Mesendoderm (in vitro differentiated cells): ENCODE measurements around the gene TULP1.

ENCODE experiments used
- DNase-seq: peaks from one replicate; pipeline ENCODE4 v3.0.0; 2013
- H2AK5ac ChIP-seq: 2 replicates; pipeline ENCODE4 v1.6.1; 2013; ENCODE audit warnings: low read length, inconsistent platforms
- H2BK120ac ChIP-seq: 2 replicates; pipeline ENCODE4 v1.6.1; 2013; ENCODE audit warnings: low read depth, mild to moderate bottlenecking, low read length, moderate library complexity, mixed read lengths
- H2BK15ac ChIP-seq: replicated peaks from 2 replicates; pipeline ENCODE4 v1.6.1; 2013; ENCODE audit warnings: low read depth, mild to moderate bottlenecking, moderate library complexity
- H2BK5ac ChIP-seq: 2 replicates; pipeline ENCODE4 v1.6.1; 2013; ENCODE audit warnings: low read length, inconsistent platforms
- H3K18ac ChIP-seq: 2 replicates; pipeline ENCODE4 v1.6.1; 2013; ENCODE audit warnings: mild to moderate bottlenecking, low read length, mixed read lengths
- H3K23ac ChIP-seq: one replicate; pipeline ENCODE4 v1.6.1; 2013; ENCODE audit warnings: low read length
- H3K27ac ChIP-seq: 2 replicates; pipeline ENCODE4 v1.5.1; 2013; ENCODE audit warnings: low read depth, mild to moderate bottlenecking, inconsistent platforms, low read length, moderate library complexity
- H3K27me3 ChIP-seq: 2 replicates; pipeline ENCODE4 v1.6.1; 2013; ENCODE audit warnings: low read length, control low read depth, mild to moderate bottlenecking, inconsistent platforms; ENCODE audit not compliant: insufficient read depth, poor library complexity
- H3K36me3 ChIP-seq: 2 replicates; pipeline ENCODE4 v1.6.1; 2013; ENCODE audit warnings: low read length, inconsistent platforms; ENCODE audit not compliant: control insufficient read depth, insufficient read depth
- H3K4ac ChIP-seq: one replicate; pipeline ENCODE4 v1.6.1; 2013; ENCODE audit warnings: low read depth, mild to moderate bottlenecking, low read length, moderate library complexity
- H3K4me1 ChIP-seq: 2 replicates; pipeline ENCODE4 v1.6.1; 2013; ENCODE audit warnings: low read depth, low read length, inconsistent platforms; ENCODE audit not compliant: control insufficient read depth
- H3K4me2 ChIP-seq: 2 replicates; pipeline ENCODE4 v1.6.1; 2013; ENCODE audit warnings: low read length
- H3K4me3 ChIP-seq: 2 replicates; pipeline ENCODE4 v1.5.1; 2013; ENCODE audit warnings: mild to moderate bottlenecking, low read length
- H3K56ac ChIP-seq: one replicate; pipeline ENCODE4 v1.6.1; 2013; ENCODE audit warnings: low read length
- H3K79me1 ChIP-seq: 2 replicates; pipeline ENCODE4 v1.6.1; 2013; ENCODE audit warnings: low read length, inconsistent platforms
- H3K79me2 ChIP-seq: 2 replicates; pipeline ENCODE4 v1.6.1; 2013; ENCODE audit warnings: mild to moderate bottlenecking, low read length; ENCODE audit not compliant: control insufficient read depth, insufficient read depth
- H3K9ac ChIP-seq: 2 replicates; pipeline ENCODE4 v1.6.1; 2013; ENCODE audit warnings: low read length, inconsistent platforms
- H4K5ac ChIP-seq: one replicate; pipeline ENCODE4 v1.6.1; 2013; ENCODE audit warnings: low read length
- H4K8ac ChIP-seq: one replicate; pipeline ENCODE4 v1.6.1; 2013; ENCODE audit warnings: low read depth, mild to moderate bottlenecking, control low read depth, low read length, moderate library complexity
- WGBS: extraction: QIAGEN DNeasy Blood & Tissue Kit; methylation state at CpG from one replicate; pipeline ENCODE4 v1.1.7; 2013; ENCODE audit warnings: low lambda C conversion rate, missing lambda C conversion rate; ENCODE audit not compliant: insufficient coverage; ENCODE audit errors: extremely low coverage; 5-methylcytosine and 5-hydroxymethylcytosine counted together

Gene TULP1

GRCh38 chr6:35469751-35470662 lies 42.7 kb downstream of the TULP1 start:
- Histone ChIP-seq H2AK5ac (no peak overlapping the region), H3K36me3 (peaks cover 22% of the 10 kb centered on the region), H3K56ac (peak overlapping the region; percentile 95), H3K27me3 (no peaks in the 10 kb centered on the region), H2BK5ac (no peak overlapping the region), H4K8ac (no peak overlapping the region), H3K4me1 (peaks cover 3% of the 10 kb centered on the region), H3K23ac (no peak overlapping the region), H3K4ac (no peak overlapping the region), H3K4me3 (peak overlapping the region; percentile 50), H3K9ac (peak overlapping the region; percentile 92), H4K5ac (no peak overlapping the region), H3K18ac (no peak overlapping the region), H3K27ac (peak overlapping the region; percentile 89), H3K4me2 (peak overlapping the region; percentile 62), H2BK120ac (no peak overlapping the region), H3K79me2 (peaks cover 29% of the 10 kb centered on the region), H3K79me1 (peaks cover 5% of the 10 kb centered on the region), H2BK15ac (no peak overlapping the region)
- no CpG with 5 or more reads among the region's 18 CpGs for WGBS
- DNase-seq: peak; percentile 45

- H3K4ac ChIP-seq: peak overlapping the region; percentile 48
- no peak overlapping the region for H2BK15ac ChIP-seq
- H4K5ac ChIP-seq: no peak overlapping the region
- no peak overlapping the region for H2BK120ac ChIP-seq
- peak overlapping the region; percentile 43 for H3K18ac ChIP-seq
- peak overlapping the region; percentile 89 for H3K27ac ChIP-seq
- DNase-seq: no peak
- H2BK5ac ChIP-seq: peak overlapping the region; percentile 8
- no peak overlapping the region for H4K8ac ChIP-seq
- peaks cover 29% of the 10 kb centered on the region for H3K79me2 ChIP-seq
- H3K36me3 ChIP-seq: peaks cover 21% of the 10 kb centered on the region
- H3K9ac ChIP-seq: peak overlapping the region; percentile 92
- peaks cover 3% of the 10 kb centered on the region for H3K4me1 ChIP-seq
- no CpG with 5 or more reads among the region's 37 CpGs for WGBS
- peak overlapping the region; percentile 92 for H3K23ac ChIP-seq
- H3K4me2 ChIP-seq: peak overlapping the region; percentile 62
- H2AK5ac ChIP-seq: peak overlapping the region; percentile 12
- H3K79me1 ChIP-seq: peaks cover 5% of the 10 kb centered on the region
- no peaks in the 10 kb centered on the region for H3K27me3 ChIP-seq
- peak overlapping the region; percentile 50 for H3K4me3 ChIP-seq
- peak overlapping the region; percentile 95 for H3K56ac ChIP-seq
Observed at GRCh38 chr6:35468980-35469750, 43.5 kb downstream of the TULP1 start.

GRCh38 chr6:35468181-35468979 lies 44.3 kb downstream of the TULP1 start, which contains the start of gene RPL10A:
Gene RPL10A (plus strand): TSS chr6:35468401. CDS start chr6:35468435, 34 bp downstream.
- Histone ChIP-seq H4K8ac (no peak within 1 kb of the TSS), H3K4me2 (peak within 1 kb of the TSS; percentile 71), H2BK5ac (peak within 1 kb of the TSS; percentile 8), H3K36me3 (peaks cover 21% of the 10 kb centered on the region), H3K27ac (peak within 1 kb of the TSS; percentile 89), H3K4me3 (peak within 1 kb of the TSS; percentile 50), H3K18ac (peak within 1 kb of the TSS; percentile 43), H3K79me1 (peaks cover 5% of the 10 kb centered on the region), H3K4me1 (peaks cover 3% of the 10 kb centered on the region), H2BK120ac (no peak within 1 kb of the TSS), H2BK15ac (no peak within 1 kb of the TSS), H3K56ac (peak within 1 kb of the TSS; percentile 95), H3K23ac (peak within 1 kb of the TSS; percentile 92), H3K9ac (peak within 1 kb of the TSS; percentile 92), H3K79me2 (peaks cover 29% of the 10 kb centered on the region), H3K27me3 (no peaks in the 10 kb centered on the region), H4K5ac (no peak within 1 kb of the TSS), H3K4ac (peak within 1 kb of the TSS; percentile 48), H2AK5ac (peak within 1 kb of the TSS; percentile 12)
- DNase-seq: peak; percentile 98
- no CpG with 5 or more reads among the region's 86 CpGs for WGBS

GRCh38 chr6:35465646-35466045 lies 47.0 kb downstream of the TULP1 start:
- no peak overlapping the region for H2BK5ac ChIP-seq
- no peak overlapping the region for H2AK5ac ChIP-seq
- H3K79me1 ChIP-seq: peaks cover 2% of the 10 kb centered on the region
- H3K4me1 ChIP-seq: peaks cover 2% of the 10 kb centered on the region
- no peak overlapping the region for H3K27ac ChIP-seq
- H2BK15ac ChIP-seq: no peak overlapping the region
- DNase-seq: no peak
- H3K9ac ChIP-seq: no peak overlapping the region
- H4K8ac ChIP-seq: no peak overlapping the region
- H3K56ac ChIP-seq: no peak overlapping the region
- no peak overlapping the region for H3K4ac ChIP-seq
- H3K36me3 ChIP-seq: peaks cover 13% of the 10 kb centered on the region
- no peak overlapping the region for H3K4me2 ChIP-seq
- no CpG with 5 or more reads among the region's 1 CpG for WGBS
- H3K79me2 ChIP-seq: peaks cover 24% of the 10 kb centered on the region
- no peak overlapping the region for H3K4me3 ChIP-seq
- H4K5ac ChIP-seq: no peak overlapping the region
- no peak overlapping the region for H3K23ac ChIP-seq
- no peak overlapping the region for H2BK120ac ChIP-seq
- H3K27me3 ChIP-seq: no peaks in the 10 kb centered on the region
- H3K18ac ChIP-seq: no peak overlapping the region

- Histone ChIP-seq H3K36me3 (peaks cover 4% of the 10 kb centered on the region), H3K4me3 (no peak overlapping the region), H3K23ac (no peak overlapping the region), H3K4me2 (no peak overlapping the region), H4K5ac (no peak overlapping the region), H2BK120ac (no peak overlapping the region), H3K4me1 (peaks cover 1% of the 10 kb centered on the region), H3K27ac (no peak overlapping the region), H3K79me1 (no peaks in the 10 kb centered on the region), H3K18ac (no peak overlapping the region), H3K9ac (no peak overlapping the region), H3K79me2 (peaks cover under 1% of the 10 kb centered on the region), H2BK5ac (no peak overlapping the region), H3K56ac (no peak overlapping the region), H2BK15ac (no peak overlapping the region), H3K4ac (no peak overlapping the region), H2AK5ac (no peak overlapping the region), H4K8ac (no peak overlapping the region), H3K27me3 (no peaks in the 10 kb centered on the region)
- DNase-seq: no peak
- WGBS: no CpG with 5 or more reads among the region's 4 CpGs
Observed at GRCh38 chr6:35463292-35463691, 49.4 kb downstream of the TULP1 start.
